IPS DF 6.9 (cell line): ENCODE measurements around the gene FNDC3B.

ENCODE experiments used
- DNase-seq: peaks from one replicate; pipeline ENCODE4 v3.0.0-alpha.2; 2013; ENCODE audit warnings: low read depth, low spot score
- H3K27ac ChIP-seq: one replicate; pipeline ENCODE4 v1.5.1; 2013; ENCODE audit warnings: low read length, control low read depth
- H3K27me3 ChIP-seq: 2 replicates; pipeline ENCODE4 v1.6.1; 2013; ENCODE audit warnings: mild to moderate bottlenecking, low read length; ENCODE audit not compliant: control insufficient read depth, insufficient read depth
- H3K36me3 ChIP-seq: 2 replicates; pipeline ENCODE4 v1.6.1; 2013; ENCODE audit warnings: low read length; ENCODE audit not compliant: control insufficient read depth, insufficient read depth
- H3K4me1 ChIP-seq: 2 replicates; pipeline ENCODE4 v1.6.1; 2013; ENCODE audit warnings: low read length; ENCODE audit not compliant: control insufficient read depth, insufficient read depth
- H3K4me3 ChIP-seq: 2 replicates; pipeline ENCODE4 v1.5.1; 2013; ENCODE audit warnings: mild to moderate bottlenecking, low read length
- H3K9me3 ChIP-seq: 2 replicates; pipeline ENCODE4 v1.6.1; 2013; ENCODE audit warnings: low read length, inconsistent platforms; ENCODE audit not compliant: control insufficient read depth, insufficient read depth
- WGBS: extraction: QIAGEN DNeasy Blood & Tissue Kit; methylation state at CpG from one replicate; pipeline ENCODE4 v1.1.7; 2013; ENCODE audit warnings: mixed read lengths, missing lambda C conversion rate; ENCODE audit not compliant: insufficient read length, insufficient coverage; 5-methylcytosine and 5-hydroxymethylcytosine counted together

FNDC3B gene

DNA sequence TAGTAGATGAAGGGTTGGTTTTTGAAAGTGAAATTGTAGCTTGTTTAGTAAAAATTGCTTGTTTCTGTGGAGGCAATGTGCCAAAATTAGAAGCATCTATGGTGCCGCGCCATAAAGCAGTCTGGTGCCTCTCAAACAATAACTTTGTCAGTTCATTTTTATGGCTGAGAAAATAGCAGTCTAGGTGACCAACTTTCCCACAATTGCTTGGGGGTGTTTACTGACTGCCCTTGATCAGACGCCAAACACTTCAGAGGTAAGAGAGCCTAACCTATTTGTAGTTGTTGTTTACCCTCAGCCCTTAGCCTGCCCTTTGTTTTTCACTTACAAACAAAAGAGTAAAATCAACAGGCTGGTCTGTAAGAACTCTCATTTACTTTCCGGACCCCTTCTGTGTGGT lies 174.5 kb downstream of the FNDC3B start:
- WGBS: no CpG with 5 or more reads among the region's 4 CpGs
- Histone ChIP-seq H3K27me3 (no peaks in the 10 kb centered on the region), H3K4me3 (no peak overlapping the region), H3K9me3 (no peaks in the 10 kb centered on the region), H3K4me1 (peaks cover 3% of the 10 kb centered on the region), H3K36me3 (no peaks in the 10 kb centered on the region), H3K27ac (no peak overlapping the region)
- DNase-seq: no peak

DNA sequence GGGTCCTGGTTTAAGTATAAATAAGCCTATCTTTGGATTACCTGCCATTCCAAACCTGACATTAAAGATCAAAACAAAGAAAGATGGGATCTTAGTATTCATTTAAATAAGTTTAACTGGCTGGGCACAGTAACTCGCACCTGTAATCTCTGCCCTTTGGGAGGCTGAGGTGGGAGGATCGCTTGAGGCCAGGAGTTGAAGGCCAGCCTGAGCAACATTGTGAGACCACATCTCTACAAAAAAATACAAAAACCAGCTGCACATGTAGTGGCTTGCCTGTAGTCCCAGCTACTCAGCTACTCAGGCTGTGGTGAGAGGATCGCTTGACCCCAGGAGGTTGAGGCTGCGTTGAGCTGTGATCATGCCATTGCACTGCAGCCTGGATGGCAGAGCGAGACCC lies 176.9 kb downstream of the FNDC3B start:
- H3K27ac ChIP-seq: no peak overlapping the region
- H3K4me1 ChIP-seq: no peaks in the 10 kb centered on the region; the same call in 1 of the 2 replicates

DNA sequence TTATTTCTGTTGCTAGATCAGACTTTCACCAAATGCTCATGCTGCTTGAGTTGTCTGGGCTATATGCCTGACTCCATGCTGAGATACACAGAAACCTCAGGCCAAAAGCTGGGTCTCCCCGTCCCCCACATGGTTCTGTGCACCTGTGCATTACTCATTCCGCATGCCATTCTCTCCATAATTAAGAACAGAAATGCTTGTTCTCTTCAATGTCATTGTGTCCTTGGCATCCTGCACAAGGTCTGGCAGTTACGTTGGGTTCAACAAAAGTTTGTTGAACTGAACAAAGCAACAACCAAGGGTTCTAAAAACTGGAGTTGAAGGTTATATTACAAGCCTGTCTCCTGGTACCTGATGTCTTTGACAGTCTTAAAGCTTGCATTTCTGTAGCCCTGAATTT lies 177.5 kb downstream of the FNDC3B start:
- DNase-seq: no peak
- H3K27ac ChIP-seq: no peak overlapping the region
- no peaks in the 10 kb centered on the region for H3K36me3 ChIP-seq
- WGBS: no CpG with 5 or more reads among the region's 3 CpGs
- no peaks in the 10 kb centered on the region for H3K27me3 ChIP-seq
- no peak overlapping the region for H3K4me3 ChIP-seq
- no peaks in the 10 kb centered on the region; the same call in 1 of the 2 replicates for H3K4me1 ChIP-seq
- H3K9me3 ChIP-seq: no peaks in the 10 kb centered on the region

More for the DNA sequence above, 176.9 kb downstream of the FNDC3B start:
- Histone ChIP-seq H3K9me3 (no peaks in the 10 kb centered on the region), H3K27me3 (no peaks in the 10 kb centered on the region), H3K36me3 (no peaks in the 10 kb centered on the region), H3K4me3 (no peak overlapping the region)
- DNase-seq: no peak
- WGBS: no CpG with 5 or more reads among the region's 5 CpGs

DNA sequence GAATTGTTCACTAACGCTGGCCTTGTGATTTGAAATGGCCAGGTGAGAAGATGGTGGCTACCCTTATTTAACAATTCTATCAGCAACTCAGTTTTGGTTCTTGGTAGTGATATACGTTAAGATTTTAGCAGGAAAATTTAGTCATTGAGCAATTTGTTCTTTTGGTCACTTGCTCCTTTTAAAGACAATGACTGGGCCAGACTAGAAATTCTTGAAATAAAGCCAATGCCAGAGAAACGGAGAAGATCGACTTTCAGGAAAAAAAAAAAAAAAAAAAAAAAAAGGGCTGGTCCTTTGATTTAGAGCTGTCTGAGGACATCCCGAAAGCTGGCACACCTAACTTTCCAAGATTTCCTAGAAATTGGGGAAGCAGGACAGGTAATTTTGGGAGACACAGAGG lies 178.5 kb downstream of the FNDC3B start:
- WGBS: no CpG with 5 or more reads among the region's 5 CpGs
- no peak for DNase-seq
- no peaks in the 10 kb centered on the region for H3K9me3 ChIP-seq
- H3K4me1 ChIP-seq: no peaks in the 10 kb centered on the region; the same call in 1 of the 2 replicates
- no peak overlapping the region for H3K4me3 ChIP-seq
- H3K36me3 ChIP-seq: no peaks in the 10 kb centered on the region
- H3K27me3 ChIP-seq: no peaks in the 10 kb centered on the region
- no peak overlapping the region for H3K27ac ChIP-seq

DNA sequence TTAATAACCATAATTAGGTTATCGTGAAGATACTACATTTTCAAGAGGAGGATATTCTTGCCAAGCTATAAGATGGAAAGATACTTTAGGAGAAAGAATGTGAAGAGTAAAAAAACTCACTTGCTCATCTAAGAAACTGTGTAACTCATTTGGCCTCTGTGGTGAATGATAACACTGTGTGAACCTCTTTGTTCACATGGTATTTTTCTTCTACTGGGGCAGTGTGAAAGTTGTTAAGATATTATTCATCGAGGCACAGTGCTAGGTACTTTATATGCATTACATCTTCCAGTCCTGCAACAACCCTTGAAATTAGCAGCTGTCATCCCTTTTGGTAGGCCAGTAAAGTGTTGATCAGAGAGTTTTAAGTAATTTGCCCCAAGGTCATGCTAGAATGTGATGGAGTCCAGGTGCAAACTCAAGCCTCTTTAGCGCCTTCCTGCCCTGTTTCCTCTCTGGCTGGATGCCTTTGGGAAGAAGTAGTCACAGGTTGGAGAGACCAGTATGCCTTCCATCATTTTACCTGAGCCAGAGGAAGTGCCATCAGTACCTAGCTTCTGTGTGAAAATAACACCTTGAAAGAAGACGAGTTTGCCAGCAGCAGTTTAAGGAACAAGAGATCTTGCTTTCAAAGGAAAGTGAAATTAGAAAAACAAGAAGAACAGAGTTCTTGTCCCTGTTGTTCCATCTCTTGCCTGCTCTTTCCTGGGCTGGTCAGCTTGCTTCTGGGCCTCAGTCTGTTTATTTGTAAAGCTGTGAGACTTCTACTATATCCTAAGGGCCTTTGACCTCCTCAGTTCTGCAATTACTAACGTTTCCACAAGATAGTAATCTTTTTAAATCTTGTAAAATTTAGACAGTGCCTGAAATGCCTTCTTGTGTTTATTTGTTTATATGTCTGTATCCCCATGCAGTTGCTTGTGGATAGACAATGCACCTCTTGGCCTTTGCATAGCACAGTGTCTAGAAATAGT lies 179.3 kb downstream of the FNDC3B start:
- Histone ChIP-seq H3K4me1 (no peaks in the 10 kb centered on the region; the same call in 1 of the 2 replicates), H3K27ac (no peak overlapping the region)

DNA sequence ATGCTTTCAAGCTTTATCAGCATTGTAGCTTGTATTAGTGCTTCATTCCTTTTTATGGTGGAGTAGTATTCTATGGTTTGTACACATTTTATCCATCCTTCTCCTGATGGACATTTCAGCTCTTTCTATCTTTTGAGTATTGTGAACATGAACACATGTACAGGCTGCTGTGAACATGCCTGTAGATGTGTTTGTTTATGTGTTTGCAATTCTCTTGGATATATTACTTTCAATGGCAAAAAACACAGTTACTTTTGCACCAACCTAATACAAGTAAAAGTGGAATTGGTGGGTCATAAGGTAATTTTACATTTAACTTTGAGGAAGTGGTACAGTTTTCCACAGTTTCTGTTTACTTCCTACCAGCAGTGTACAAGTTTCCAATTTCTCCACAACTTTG lies 180.4 kb downstream of the FNDC3B start:
- Histone ChIP-seq H3K27me3 (no peaks in the 10 kb centered on the region), H3K36me3 (no peaks in the 10 kb centered on the region), H3K4me1 (peaks cover 2% of the 10 kb centered on the region; the same call in 1 of the 2 replicates), H3K27ac (no peak overlapping the region), H3K4me3 (no peak overlapping the region), H3K9me3 (no peaks in the 10 kb centered on the region)
- no peak for DNase-seq

More for the DNA sequence above, 179.3 kb downstream of the FNDC3B start:
- WGBS: no CpG with 5 or more reads among the region's 5 CpGs
- no peaks in the 10 kb centered on the region for H3K27me3 ChIP-seq
- H3K9me3 ChIP-seq: no peaks in the 10 kb centered on the region
- DNase-seq: no peak
- no peaks in the 10 kb centered on the region for H3K36me3 ChIP-seq
- H3K4me3 ChIP-seq: no peak overlapping the region

DNA sequence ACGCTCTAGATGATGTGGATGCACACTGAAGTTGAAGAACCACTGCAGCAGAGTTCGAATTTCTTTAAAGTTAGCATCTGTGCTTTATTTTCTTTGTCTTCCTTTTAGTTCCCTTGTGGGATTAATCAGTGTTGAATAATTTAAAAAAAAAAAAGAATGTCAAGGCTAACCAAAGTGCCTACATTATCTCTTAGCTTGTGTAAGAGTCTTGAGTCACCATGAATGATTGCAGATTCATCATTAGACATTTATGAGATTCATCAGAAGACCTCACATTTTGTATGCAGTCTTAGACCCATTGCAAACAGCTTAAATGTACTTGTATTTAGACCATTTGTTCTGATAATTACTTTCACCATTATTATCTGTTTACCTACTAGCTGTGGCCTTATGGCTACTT lies 182.2 kb downstream of the FNDC3B start:
- DNase-seq: no peak
- no peak overlapping the region for H3K4me3 ChIP-seq
- H3K9me3 ChIP-seq: no peaks in the 10 kb centered on the region
- H3K27ac ChIP-seq: no peak overlapping the region
- no peaks in the 10 kb centered on the region for H3K36me3 ChIP-seq
- no peaks in the 10 kb centered on the region for H3K27me3 ChIP-seq
- WGBS: no CpG with 5 or more reads among the region's 2 CpGs
- H3K4me1 ChIP-seq: peaks cover 2% of the 10 kb centered on the region; the same call in 1 of the 2 replicates

DNA sequence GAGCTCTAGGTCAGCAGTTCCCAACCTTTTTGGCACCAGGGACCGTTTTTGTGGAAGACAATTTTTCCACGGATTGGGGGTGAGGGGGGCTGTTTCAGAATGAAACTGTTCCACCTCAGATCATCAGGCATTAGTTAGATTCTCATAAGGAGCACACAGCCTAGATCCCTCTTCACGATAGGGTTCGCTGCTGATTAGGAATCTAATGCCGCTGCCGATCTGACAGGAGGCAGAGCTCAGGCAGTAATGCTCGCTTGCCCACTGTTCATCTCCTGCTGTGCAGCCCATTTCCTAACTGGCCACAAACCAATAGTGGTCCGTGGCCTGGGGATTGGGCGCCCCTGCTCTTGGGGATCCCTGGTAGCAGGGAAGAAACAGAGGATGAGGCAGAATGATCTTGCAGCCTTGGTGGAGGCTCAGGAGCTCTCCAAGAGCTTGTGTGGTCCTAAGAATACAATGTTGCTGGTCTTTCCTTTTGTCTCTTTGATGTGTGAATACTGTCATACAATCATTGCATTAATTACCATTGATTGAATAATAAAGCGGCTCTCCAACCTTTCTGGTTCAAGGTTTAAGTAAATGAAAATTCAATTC lies 183.2 kb downstream of the FNDC3B start:
- Histone ChIP-seq H3K9me3 (no peaks in the 10 kb centered on the region), H3K4me1 (peaks cover 2% of the 10 kb centered on the region; the same call in 1 of the 2 replicates), H3K27ac (no peak overlapping the region), H3K27me3 (no peaks in the 10 kb centered on the region), H3K4me3 (no peak overlapping the region), H3K36me3 (no peaks in the 10 kb centered on the region)
- DNase-seq: no peak
- no CpG with 5 or more reads among the region's 10 CpGs for WGBS

DNA sequence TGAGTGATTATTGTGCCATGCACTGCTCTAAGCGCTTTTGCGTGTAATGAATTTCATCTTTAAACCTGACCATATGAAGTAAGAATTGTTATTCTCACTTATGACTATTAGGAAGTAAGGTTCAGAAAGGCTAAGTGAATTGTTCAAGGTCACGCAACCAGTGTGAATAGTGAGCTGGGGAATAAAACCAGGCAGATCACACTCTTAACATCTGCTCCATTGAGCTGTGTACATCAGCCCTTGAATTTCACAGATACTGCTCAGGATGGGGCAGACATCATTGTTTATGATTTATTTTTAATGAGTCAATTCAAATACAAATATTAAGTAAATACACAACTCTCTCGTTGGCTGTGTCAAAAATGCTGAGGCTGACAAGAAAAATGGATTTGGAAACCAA lies 184.5 kb downstream of the FNDC3B start:
- WGBS: no CpG with 5 or more reads among the region's 4 CpGs
- DNase-seq: no peak
- H3K27ac ChIP-seq: no peak overlapping the region

DNA sequence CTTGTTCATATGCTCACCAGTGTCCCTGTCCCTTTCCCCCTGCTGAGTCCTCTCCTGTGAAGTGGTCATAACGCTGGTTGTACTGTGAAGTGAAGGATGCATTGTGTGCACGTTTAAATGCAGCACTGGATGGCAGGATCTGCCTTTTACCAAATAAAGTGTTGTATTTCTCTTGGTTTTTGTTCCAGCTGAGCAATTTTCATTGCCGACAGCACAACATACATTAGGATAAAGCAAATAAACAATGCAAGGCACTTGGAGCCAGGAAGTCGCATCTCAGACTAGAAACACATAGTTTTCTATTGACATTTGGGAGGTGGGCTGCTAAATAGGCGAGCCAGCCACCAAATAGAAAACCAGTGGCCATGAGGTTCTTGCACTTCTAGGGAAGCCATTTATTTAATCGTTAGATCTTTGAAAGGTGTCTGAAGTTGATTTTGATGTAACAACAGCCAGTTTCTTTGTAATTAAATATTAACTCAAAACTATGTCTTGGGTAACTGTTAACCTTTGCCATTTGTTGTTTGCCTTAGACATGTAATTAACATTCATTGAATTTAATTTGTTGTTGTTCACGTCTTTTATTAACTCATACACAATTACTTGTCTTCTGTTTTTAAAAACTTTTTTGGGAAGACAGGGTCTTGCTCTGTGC lies 185.3 kb downstream of the FNDC3B start:
- H3K36me3 ChIP-seq: no peaks in the 10 kb centered on the region
- no peak overlapping the region for H3K4me3 ChIP-seq
- H3K4me1 ChIP-seq: peaks cover 2% of the 10 kb centered on the region; the same call in 1 of the 2 replicates
- no peak overlapping the region for H3K27ac ChIP-seq
- no peaks in the 10 kb centered on the region for H3K9me3 ChIP-seq
- WGBS: no CpG with 5 or more reads among the region's 7 CpGs
- no peak for DNase-seq
- no peaks in the 10 kb centered on the region for H3K27me3 ChIP-seq

More for the DNA sequence above, 184.5 kb downstream of the FNDC3B start:
- Histone ChIP-seq H3K36me3 (no peaks in the 10 kb centered on the region), H3K9me3 (no peaks in the 10 kb centered on the region), H3K27me3 (no peaks in the 10 kb centered on the region), H3K4me3 (no peak overlapping the region), H3K4me1 (peaks cover 2% of the 10 kb centered on the region; the same call in 1 of the 2 replicates)
